Neural progenitor cell (in vitro differentiated cells): ENCODE results near the gene IL1RAP. TPM values are rescaled to one million over a fixed set of nuclear protein-coding genes. Genes with fewer than 3 reads are reported as not detected.

Experiments
- DNase-seq: peaks from one replicate; pipeline ENCODE4 v3.0.0-alpha.2; 2016; ENCODE audit warnings: low spot score
- H2AFZ ChIP-seq: fragments of 200-600 bp; sonication (generic); replicated peaks from 2 replicates; pipeline ENCODE4 v1.6.1; 2016; ENCODE audit warnings: antibody characterized with exemption
- H3F3A ChIP-seq: fragments of 200-600 bp; sonication (generic); 2 replicates; pipeline ENCODE4 v1.6.1; 2016; ENCODE audit warnings: antibody characterized with exemption, low read depth
- H3K27ac ChIP-seq: fragments of 200-600 bp; sonication (generic); 2 replicates; pipeline ENCODE4 v1.5.1; 2016; ENCODE audit warnings: mild to moderate bottlenecking
- H3K27me3 ChIP-seq: fragments of 200-600 bp; sonication (generic); 2 replicates; pipeline ENCODE4 v1.6.1; 2016; ENCODE audit warnings: mild to moderate bottlenecking, moderate library complexity
- H3K36me3 ChIP-seq: fragments of 200-600 bp; sonication (generic); 2 replicates; pipeline ENCODE4 v1.5.1; 2016
- H3K4me1 ChIP-seq: fragments of 200-600 bp; sonication (generic); 2 replicates; pipeline ENCODE4 v1.6.1; 2016; ENCODE audit warnings: mixed run types
- H3K4me2 ChIP-seq: fragments of 200-600 bp; sonication (generic); 2 replicates; pipeline ENCODE4 v1.6.1; 2016
- H3K4me3 ChIP-seq: fragments of 200-600 bp; sonication (generic); 2 replicates; pipeline ENCODE4 v1.5.1; 2016
- H3K79me2 ChIP-seq: fragments of 200-600 bp; sonication (generic); 2 replicates; pipeline ENCODE4 v1.6.1; 2016; ENCODE audit warnings: low read depth
- H3K9ac ChIP-seq: fragments of 200-600 bp; sonication (generic); 2 replicates; pipeline ENCODE4 v1.6.1; 2016
- H3K9me3 ChIP-seq: fragments of 200-600 bp; sonication (generic); 2 replicates; pipeline ENCODE4 v1.5.1; 2016; ENCODE audit warnings: low read depth
- H4K20me1 ChIP-seq: fragments of 200-600 bp; sonication (generic); 2 replicates; pipeline ENCODE4 v1.6.1; 2016; ENCODE audit warnings: low read depth
- H3K27ac Mint-ChIP-seq: 3 replicates; pipeline ENCODE4 v1.8.0; 2021; ENCODE audit warnings: mixed read lengths
- H3K27me3 Mint-ChIP-seq: 2 replicates; pipeline ENCODE4 v1.8.0; 2022; ENCODE audit warnings: low read depth, mild to moderate bottlenecking, inconsistent platforms, moderate library complexity, mixed read lengths; ENCODE audit not compliant: insufficient read depth
- H3K36me3 Mint-ChIP-seq: 3 replicates; pipeline ENCODE4 v1.8.0; 2021; ENCODE audit warnings: mixed read lengths
- H3K4me1 Mint-ChIP-seq: 3 replicates; pipeline ENCODE4 v1.8.0; 2021; ENCODE audit warnings: mixed read lengths
- H3K4me3 Mint-ChIP-seq: 3 replicates; pipeline ENCODE4 v1.8.0; 2021; ENCODE audit warnings: mild to moderate bottlenecking, moderate library complexity, mixed read lengths
- H3K9me3 Mint-ChIP-seq: 3 replicates; pipeline ENCODE4 v1.8.0; 2020; ENCODE audit warnings: mixed read lengths
- CTCF ChIP-seq: fragments of 200-600 bp; sonication (generic); IDR thresholded peaks from 2 replicates; pipeline ENCODE4 v1.5.1; 2017; ENCODE audit warnings: antibody characterized with exemption, mild to moderate bottlenecking
- EZH2 ChIP-seq: fragments of 200-600 bp; sonication (generic); IDR thresholded peaks from 2 replicates; pipeline ENCODE4 v1.6.1; 2017; ENCODE audit warnings: antibody characterized with exemption, mild to moderate bottlenecking, moderate library complexity
- EZH2phosphoT487 ChIP-seq: fragments of 200-600 bp; sonication (generic); IDR thresholded peaks from 2 replicates; pipeline ENCODE4 v1.6.1; 2017; ENCODE audit warnings: antibody characterized with exemption
- total RNA-seq: library from RNA; depleted of rRNA; stranded (reverse); fragments of >200 nt; gene quantifications from 2 replicates; pipeline ENCODE4 v1.2.3, GENCODE V29; 2015; ENCODE audit warnings: low replicate concordance

IL1RAP gene
- total RNA-seq, 1 donor from 2014 or later = 11.3 TPM

- Mint-ChIP-seq H3K27me3 (no peaks in the 10 kb centered on the region), H3K36me3 (no peaks in the 10 kb centered on the region), H3K9me3 (no peaks in the 10 kb centered on the region), H3K4me1 (no peaks in the 10 kb centered on the region), H3K4me3 (no peak overlapping the region), H3K27ac (no peak overlapping the region)
- Histone ChIP-seq H3K4me3 (no peak overlapping the region), H2AFZ (no peak overlapping the region), H3K27ac (no peak overlapping the region), H3K9ac (no peak overlapping the region), H3K9me3 (no peaks in the 10 kb centered on the region), H3K79me2 (no peaks in the 10 kb centered on the region), H3K36me3 (no peaks in the 10 kb centered on the region), H3F3A (no peaks in the 10 kb centered on the region), H4K20me1 (no peaks in the 10 kb centered on the region), H3K27me3 (no peaks in the 10 kb centered on the region), H3K4me1 (peaks cover 7% of the 10 kb centered on the region), H3K4me2 (no peak overlapping the region)
- TF ChIP-seq EZH2 = no peak
- no peak for TF ChIP-seq EZH2phosphoT487
- no peak for TF ChIP-seq CTCF
- DNase-seq = no peak
Measured at GRCh38 chr3:190595807-190596206, 81.9 kb downstream of the IL1RAP start.

GRCh38 chr3:190596349-190597285, 82.7 kb downstream of the IL1RAP start:
- no peaks in the 10 kb centered on the region for H4K20me1 ChIP-seq

DNA sequence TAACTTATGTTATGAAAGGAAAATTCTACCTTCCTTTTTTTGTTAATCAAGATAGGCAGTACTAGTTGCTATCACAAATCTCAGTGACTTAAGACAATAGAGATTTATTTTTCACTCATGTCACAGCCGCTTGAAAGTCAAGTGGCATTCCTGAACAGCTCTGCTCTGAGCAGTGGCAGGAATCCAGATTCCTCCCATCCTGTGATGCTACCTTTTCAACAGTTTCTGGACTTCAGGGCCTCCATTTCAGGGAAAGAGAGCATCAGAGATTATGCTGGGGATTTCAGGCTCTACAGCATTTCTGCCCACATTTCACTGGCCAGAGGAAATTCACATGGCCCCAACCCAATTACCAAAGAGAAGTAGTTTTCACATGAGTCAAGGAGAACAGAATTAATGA, 83.4 kb downstream of the IL1RAP start:
- Histone ChIP-seq H3K27ac (no peak overlapping the region), H3K9me3 (no peaks in the 10 kb centered on the region), H3K4me2 (no peak overlapping the region), H4K20me1 (no peaks in the 10 kb centered on the region), H3K4me1 (peaks cover 7% of the 10 kb centered on the region), H3F3A (no peaks in the 10 kb centered on the region), H3K36me3 (no peaks in the 10 kb centered on the region), H3K79me2 (no peaks in the 10 kb centered on the region), H3K27me3 (no peaks in the 10 kb centered on the region), H3K9ac (no peak overlapping the region), H2AFZ (no peak overlapping the region), H3K4me3 (no peak overlapping the region)
- no peaks in the 10 kb centered on the region for H3K9me3 Mint-ChIP-seq
- H3K27me3 Mint-ChIP-seq = no peaks in the 10 kb centered on the region
- no peak overlapping the region for H3K4me3 Mint-ChIP-seq
- no peak overlapping the region for H3K27ac Mint-ChIP-seq
- no peak for DNase-seq
- H3K36me3 Mint-ChIP-seq = no peaks in the 10 kb centered on the region
- no peaks in the 10 kb centered on the region for H3K4me1 Mint-ChIP-seq
- no peak for TF ChIP-seq CTCF
- no peak for TF ChIP-seq EZH2phosphoT487
- TF ChIP-seq EZH2 = no peak

More at GRCh38 chr3:190596349-190597285, 82.7 kb downstream of the IL1RAP start:
- no peaks in the 10 kb centered on the region for H3K4me1 Mint-ChIP-seq
- Histone ChIP-seq H3K27ac (no peak overlapping the region), H3F3A (no peaks in the 10 kb centered on the region), H3K4me3 (no peak overlapping the region), H2AFZ (no peak overlapping the region), H3K79me2 (no peaks in the 10 kb centered on the region), H3K27me3 (no peaks in the 10 kb centered on the region), H3K9ac (no peak overlapping the region), H3K4me1 (peaks cover 7% of the 10 kb centered on the region), H3K36me3 (no peaks in the 10 kb centered on the region), H3K4me2 (no peak overlapping the region), H3K9me3 (no peaks in the 10 kb centered on the region)
- no peaks in the 10 kb centered on the region for H3K27me3 Mint-ChIP-seq
- TF ChIP-seq EZH2 = no peak
- TF ChIP-seq EZH2phosphoT487 = no peak
- no peak for TF ChIP-seq CTCF
- H3K36me3 Mint-ChIP-seq = no peaks in the 10 kb centered on the region
- no peaks in the 10 kb centered on the region for H3K9me3 Mint-ChIP-seq
- no peak overlapping the region for H3K27ac Mint-ChIP-seq
- no peak overlapping the region for H3K4me3 Mint-ChIP-seq
- DNase-seq = peak; percentile 6
